Breast epithelium (tissue), 3 donors: ENCODE data around the gene KBTBD13.

Experiments used
- CTCF ChIP-seq, 3 donors: fragments of 450-650 bp; IDR thresholded peaks; one replicate each; pipeline ENCODE4 v1.5.1; 2016 to 2017; ENCODE audit warnings: antibody characterized with exemption in 3 of 3, mild to moderate bottlenecking in 3 of 3, moderate library complexity in 3 of 3
- POLR2A ChIP-seq: fragments of 450-650 bp; IDR thresholded peaks from one replicate; pipeline ENCODE4 v1.6.1; 2016; ENCODE audit warnings: antibody characterized with exemption, mild to moderate bottlenecking, moderate library complexity

GRCh38 chr15:65095747-65096104 is 19.2 kb downstream of the KBTBD13 start:
- no peak for TF ChIP-seq CTCF (IDR thresholded peaks at IDR 0.05)
- no peak for TF ChIP-seq POLR2A
